GM21717 (cell line): ENCODE data around the gene PRSS53.

ENCODE experiments used
- ATAC-seq: cut with Tn5 transposase; IDR thresholded peaks from one replicate; pipeline ENCODE4 v1.9.1; 2021; ENCODE audit warnings: mild to moderate bottlenecking, moderate library complexity; ENCODE audit not compliant: unreplicated experiment

PRSS53 gene

GRCh38 chr16:31080035-31080629, 8.6 kb downstream of the PRSS53 start:
- no peak for ATAC-seq

- ATAC-seq, result no peak
Measured at GRCh38 chr16:31079342-31079944, 9.3 kb downstream of the PRSS53 start.

DNA sequence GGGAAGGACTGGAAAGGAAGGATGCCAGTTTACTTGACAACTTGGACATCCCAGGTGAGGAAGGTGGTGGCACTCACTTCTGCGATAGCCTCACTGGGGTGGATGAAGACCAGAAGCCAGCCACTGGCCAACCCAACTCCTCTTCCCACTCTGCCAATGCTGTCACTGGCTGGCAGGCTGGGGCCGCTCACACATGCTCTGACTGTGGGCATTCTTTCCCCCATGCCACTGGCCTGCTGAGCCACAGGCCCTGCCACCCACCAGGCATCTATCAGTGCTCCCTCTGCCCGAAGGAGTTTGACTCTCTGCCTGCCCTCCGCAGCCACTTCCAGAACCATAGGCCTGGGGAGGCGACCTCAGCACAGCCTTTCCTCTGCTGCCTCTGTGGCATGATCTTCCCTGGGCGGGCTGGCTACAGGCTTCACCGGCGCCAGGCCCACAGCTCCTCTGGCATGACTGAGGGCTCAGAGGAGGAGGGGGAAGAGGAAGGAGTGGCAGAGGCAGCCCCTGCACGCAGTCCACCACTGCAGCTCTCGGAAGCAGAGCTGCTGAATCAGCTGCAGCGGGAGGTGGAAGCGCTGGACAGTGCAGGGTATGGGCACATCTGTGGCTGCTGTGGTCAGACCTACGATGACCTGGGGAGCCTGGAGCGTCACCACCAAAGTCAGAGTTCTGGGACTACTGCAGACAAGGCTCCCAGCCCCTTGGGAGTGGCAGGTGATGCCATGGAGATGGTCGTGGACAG, 10.0 kb downstream of the PRSS53 start:
- ATAC-seq, result no peak

DNA sequence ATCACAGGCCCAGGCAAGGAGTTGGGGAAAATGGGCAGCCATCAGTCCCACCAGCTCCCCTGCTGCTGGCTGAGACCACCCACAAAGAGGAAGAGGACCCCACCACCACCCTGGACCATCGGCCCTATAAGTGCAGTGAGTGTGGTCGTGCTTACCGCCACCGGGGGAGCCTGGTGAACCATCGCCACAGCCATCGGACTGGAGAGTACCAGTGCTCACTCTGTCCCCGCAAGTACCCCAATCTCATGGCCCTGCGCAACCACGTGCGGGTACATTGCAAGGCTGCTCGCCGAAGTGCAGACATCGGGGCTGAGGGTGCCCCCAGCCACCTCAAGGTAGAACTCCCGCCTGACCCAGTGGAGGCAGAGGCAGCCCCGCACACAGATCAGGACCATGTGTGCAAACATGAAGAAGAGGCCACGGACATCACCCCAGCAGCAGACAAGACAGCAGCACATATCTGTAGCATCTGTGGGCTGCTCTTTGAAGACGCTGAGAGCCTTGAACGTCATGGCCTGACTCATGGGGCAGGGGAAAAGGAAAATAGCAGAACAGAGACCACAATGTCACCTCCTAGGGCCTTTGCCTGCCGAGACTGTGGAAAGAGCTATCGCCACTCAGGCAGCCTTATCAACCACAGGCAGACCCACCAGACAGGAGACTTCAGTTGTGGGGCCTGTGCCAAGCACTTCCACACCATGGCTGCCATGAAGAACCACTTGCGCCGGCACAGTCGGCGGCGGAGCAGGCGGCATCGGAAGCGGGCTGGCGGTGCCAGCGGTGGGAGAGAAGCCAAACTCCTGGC, 10.9 kb downstream of the PRSS53 start:
- no peak for ATAC-seq

GRCh38 chr16:31077024-31077423, 11.7 kb downstream of the PRSS53 start:
- no peak for ATAC-seq

DNA sequence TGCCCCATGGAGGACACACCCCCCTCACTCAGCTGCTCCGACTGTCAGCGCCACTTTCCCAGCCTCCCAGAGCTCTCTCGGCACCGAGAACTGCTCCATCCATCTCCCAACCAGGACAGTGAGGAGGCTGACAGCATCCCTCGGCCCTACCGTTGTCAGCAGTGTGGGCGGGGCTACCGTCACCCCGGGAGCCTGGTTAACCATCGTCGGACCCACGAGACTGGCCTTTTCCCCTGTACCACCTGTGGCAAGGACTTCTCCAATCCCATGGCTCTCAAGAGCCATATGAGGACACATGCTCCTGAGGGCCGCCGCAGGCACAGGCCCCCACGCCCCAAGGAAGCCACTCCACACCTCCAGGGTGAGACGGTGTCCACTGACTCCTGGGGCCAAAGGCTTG, 12.4 kb downstream of the PRSS53 start:
- ATAC-seq, result no peak

GRCh38 chr16:31074814-31075183, 13.9 kb downstream of the PRSS53 start:
- ATAC-seq, result no peak

DNA sequence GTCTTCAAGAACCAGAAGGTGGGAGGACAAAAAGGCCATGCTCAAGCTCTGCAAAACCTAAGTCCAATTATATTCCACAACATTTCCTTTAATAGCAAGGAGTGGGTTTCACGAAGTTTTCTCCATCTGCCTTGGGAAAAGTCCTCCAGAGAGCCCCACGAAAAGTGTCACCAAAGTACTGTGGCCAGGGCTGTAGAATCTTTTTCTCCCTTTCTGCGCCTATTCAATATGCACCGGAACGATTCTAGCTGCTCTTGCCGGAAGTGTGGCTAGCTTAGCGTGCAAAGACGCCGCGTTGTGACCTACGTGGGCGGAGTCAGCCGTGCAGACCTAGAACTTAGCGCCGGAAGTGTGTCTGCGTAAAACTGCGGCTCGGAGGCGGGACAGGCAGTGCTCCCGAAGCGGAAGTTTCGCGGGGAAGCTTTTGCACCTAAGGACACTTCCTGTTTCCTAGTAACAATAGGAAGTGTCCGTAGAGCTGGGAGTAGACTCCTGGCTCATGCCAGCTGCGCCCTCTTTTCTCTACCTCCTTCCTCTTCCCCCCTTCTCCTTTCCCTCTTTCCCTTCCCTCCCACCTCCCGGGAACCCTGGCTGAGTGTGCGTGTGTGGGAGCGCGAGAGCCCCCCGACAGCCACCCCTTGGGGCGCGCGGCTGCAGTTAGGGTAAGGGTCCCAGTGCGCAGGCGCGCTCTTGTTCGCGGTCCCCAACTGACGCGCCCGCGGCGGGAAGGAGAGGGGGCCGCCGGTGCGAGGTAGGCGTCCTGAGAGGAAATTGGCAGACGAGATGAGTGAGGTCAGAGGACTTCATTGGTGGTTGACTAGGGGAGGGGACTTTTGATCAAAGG, 14.6 kb downstream of the PRSS53 start, which contains the start of the genes ZNF646 and ZNF668:
Gene ZNF646, plus strand, starts transcription at position 453 of the 844 bp plus-strand sequence. CDS start 1,903 bp downstream, outside the sequence.
Gene ZNF668, minus strand, starts transcription at position 271 of the 844 bp plus-strand sequence. CDS start 9,781 bp downstream, outside the sequence.
- ATAC-seq, result peak; percentile 69

- peak; percentile 44 for ATAC-seq
Measured at GRCh38 chr16:31073142-31073969, 15.4 kb downstream of the PRSS53 start.

GRCh38 chr16:31072540-31073141, 16.1 kb downstream of the PRSS53 start:
- ATAC-seq, result peak; percentile 3

- no peak for ATAC-seq
Measured at GRCh38 chr16:31071861-31072260, 16.9 kb downstream of the PRSS53 start.

GRCh38 chr16:31067342-31067741, 21.4 kb downstream of the PRSS53 start:
- ATAC-seq, result no peak

DNA sequence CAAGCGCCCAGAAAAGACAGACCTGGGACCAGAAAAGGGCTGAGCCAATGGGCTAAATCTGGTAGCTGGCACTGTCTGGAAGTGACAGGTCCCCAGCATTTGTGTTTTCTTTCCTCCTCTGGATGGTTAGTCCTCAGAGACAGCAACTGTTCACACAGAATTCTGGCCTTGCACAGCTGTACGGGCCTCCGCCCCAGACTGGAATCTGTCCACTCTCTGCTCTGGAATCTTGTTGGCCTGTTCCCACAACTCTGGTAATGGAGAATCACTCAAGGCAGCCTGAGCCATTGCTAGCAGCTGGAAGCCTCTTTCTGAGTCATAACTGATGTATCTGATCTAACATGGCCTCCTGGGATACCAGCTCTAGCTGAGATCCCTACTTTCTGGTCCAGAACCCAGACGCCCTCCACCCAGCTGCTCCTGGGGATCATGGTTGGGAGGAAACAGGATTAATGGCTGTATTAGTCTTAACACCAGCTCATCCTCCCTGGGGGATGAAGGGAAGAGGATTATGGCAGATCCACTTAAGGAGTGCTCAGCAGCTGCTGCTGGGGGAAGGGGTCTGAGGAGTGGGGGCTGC, 23.8 kb downstream of the PRSS53 start:
- no peak for ATAC-seq

GRCh38 chr16:31063843-31064611, 24.7 kb downstream of the PRSS53 start:
- no peak for ATAC-seq

DNA sequence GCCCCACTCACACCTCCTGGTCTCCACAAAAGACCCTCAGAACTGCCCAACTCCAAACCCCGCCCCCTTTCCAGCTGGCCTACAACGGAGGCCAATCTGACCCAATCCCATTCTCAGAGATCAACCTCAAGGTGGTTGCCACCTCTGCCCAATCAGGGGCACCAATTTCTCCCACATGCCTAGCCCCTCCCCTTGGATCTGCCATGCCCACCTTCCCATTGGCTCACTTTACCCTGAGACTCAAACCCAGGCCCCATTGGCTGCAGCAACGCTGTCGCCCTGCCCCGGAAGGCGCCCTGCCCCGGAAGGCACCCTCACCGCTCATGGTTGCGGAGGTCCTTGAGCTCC, 25.3 kb downstream of the PRSS53 start:
- no peak for ATAC-seq

- no peak for ATAC-seq
Measured at GRCh38 chr16:31061813-31062440, 26.8 kb downstream of the PRSS53 start.

GRCh38 chr16:31061126-31061812, 27.5 kb downstream of the PRSS53 start:
- no peak for ATAC-seq
